ENCODE measurements around the gene HOXD10. TPM values are rescaled to one million over a fixed set of nuclear protein-coding genes. Genes with fewer than 3 reads are reported as not detected.
A peak's percentile ranks its signal among the peaks of the same experiment; 100 is the strongest.

HOXD10 gene
- total RNA-seq, 1 donor from 2014 or later: 1.7 TPM

- DNase-seq (ENCODE audit: low spot score): no peak
These were observed 22.2 kb upstream of the HOXD10 start for GRCh38 chr2:176094349-176094748.

GRCh38 chr2:176095421-176095820 is 21.2 kb upstream of the HOXD10 start:
- DNase-seq (ENCODE audit: low spot score): no peak

- DNase-seq (ENCODE audit: low spot score): no peak
These were observed 20.2 kb upstream of the HOXD10 start for GRCh38 chr2:176096243-176096985.

GRCh38 chr2:176096986-176097819 is 19.4 kb upstream of the HOXD10 start:
- DNase-seq (ENCODE audit: low spot score): peak; percentile 89

GRCh38 chr2:176097820-176098365 is 18.7 kb upstream of the HOXD10 start:
- no peak for DNase-seq (ENCODE audit: low spot score)

GRCh38 chr2:176098366-176099158 is 18.0 kb upstream of the HOXD10 start:
- peak; percentile 84 for DNase-seq (ENCODE audit: low spot score)

- no peak for DNase-seq (ENCODE audit: low spot score)
These were observed 17.3 kb upstream of the HOXD10 start for GRCh38 chr2:176099159-176099727.

GRCh38 chr2:176099728-176100546 is 16.6 kb upstream of the HOXD10 start, which contains the start of gene HOXD12:
Gene HOXD12, plus strand, starts transcription at chr2:176099795. Its CDS starts 7 bp downstream, at chr2:176099802.
- DNase-seq (ENCODE audit: low spot score): no peak

GRCh38 chr2:176100547-176101140 is 15.9 kb upstream of the HOXD10 start:
- no peak for DNase-seq (ENCODE audit: low spot score)

GRCh38 chr2:176101216-176101830 is 15.3 kb upstream of the HOXD10 start:
- DNase-seq (ENCODE audit: low spot score): no peak

- no peak for DNase-seq (ENCODE audit: low spot score)
These were observed 14.7 kb upstream of the HOXD10 start for GRCh38 chr2:176101842-176102241.

GRCh38 chr2:176102309-176102866 is 14.2 kb upstream of the HOXD10 start:
- no peak for DNase-seq (ENCODE audit: low spot score)

- no peak for DNase-seq (ENCODE audit: low spot score)
These were observed 13.4 kb upstream of the HOXD10 start for GRCh38 chr2:176103194-176103593.

GRCh38 chr2:176103742-176104315 is 12.7 kb upstream of the HOXD10 start:
- no peak for DNase-seq (ENCODE audit: low spot score)

GRCh38 chr2:176104316-176105077 is 12.1 kb upstream of the HOXD10 start:
- DNase-seq (ENCODE audit: low spot score): peak; percentile 89

GRCh38 chr2:176105078-176105729 is 11.4 kb upstream of the HOXD10 start:
- DNase-seq (ENCODE audit: low spot score): no peak

Measured in mesenteric fat pad (tissue), 1 donor.